Left ventricle myocardium inferior (tissue), 1 donor: Measurements from ENCODE around the gene SLC1A2. TPM values are rescaled to one million over a fixed set of nuclear protein-coding genes. Genes with fewer than 3 reads are reported as not detected.

ENCODE experiments used
- DNase-seq: peaks from one replicate; pipeline ENCODE4 v3.0.0-alpha.2; 2020
- H3K27ac ChIP-seq: fragments of 200-600 bp; replicated peaks from 2 replicates; pipeline ENCODE4 v1.8.0; 2021
- H3K27me3 ChIP-seq: fragments of 200-600 bp; 2 replicates; pipeline ENCODE4 v1.8.0; 2021; ENCODE audit warnings: low read depth
- H3K36me3 ChIP-seq: fragments of 200-600 bp; 2 replicates; pipeline ENCODE4 v1.8.0; 2021
- H3K4me1 ChIP-seq: fragments of 200-600 bp; 2 replicates; pipeline ENCODE4 v1.8.0; 2021
- H3K4me3 ChIP-seq: fragments of 200-600 bp; 2 replicates; pipeline ENCODE4 v1.8.0; 2021; ENCODE audit warnings: mild to moderate bottlenecking, moderate library complexity
- H3K9me3 ChIP-seq: fragments of 200-600 bp; replicated peaks from 2 replicates; pipeline ENCODE4 v1.8.0; 2021
- intact Hi-C: fragments of 100-400 bp; cut with micrococcal nuclease; formaldehyde crosslinking; loops from one replicate; pipeline ENCODE4 v1.11.0; 2022
- total RNA-seq: library from RNA; stranded (reverse); fragmentation: NEBNext Ultra II Directional; extraction: Animal tissue kit (Norgen Biotek cat#: 25700); gene quantifications from one replicate; pipeline ENCODE4 v1.2.1, GENCODE V29; 2021
- TF ChIP-seq, protein P1 (sequence below): fragments of 200-600 bp; IDR thresholded peaks from 2 replicates; pipeline ENCODE4 v1.8.0; 2021; ENCODE audit warnings: antibody characterized with exemption, mild to moderate bottlenecking, borderline replicate concordance
- donor health status: DM: no; HTN: yes; CAD: no; lungs with severe emphysema.

The SLC1A2 gene
- total RNA-seq, 1 donor from 2014 or later: 8.4 TPM

DNA sequence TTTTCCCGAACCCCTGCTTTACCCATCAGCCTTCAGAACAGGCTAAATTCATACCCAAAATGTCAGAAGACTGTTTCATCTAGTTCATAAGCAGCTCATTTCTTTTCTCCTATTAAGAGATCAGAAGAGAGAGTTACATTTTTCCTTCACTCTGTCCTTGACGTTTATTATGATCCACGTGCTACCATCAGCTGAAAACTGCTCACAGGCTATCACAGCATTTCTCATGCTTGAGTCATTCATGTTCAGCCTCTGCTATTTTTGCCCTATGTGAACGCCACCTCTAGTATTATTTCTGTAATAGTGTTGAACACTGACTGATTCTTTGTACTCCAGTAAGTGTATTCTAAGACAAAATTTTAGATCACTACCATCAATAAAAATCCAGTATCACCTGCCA is 51.9 kb downstream of the SLC1A2 start:
- Histone ChIP-seq H3K9me3 (peaks cover 10% of the 10 kb centered on the region), H3K4me3 (no peak overlapping the region), H3K36me3 (no peaks in the 10 kb centered on the region), H3K27ac (peak overlapping the region; percentile 78), H3K27me3 (no peaks in the 10 kb centered on the region), H3K4me1 (peaks cover 43% of the 10 kb centered on the region)
- DNase-seq: no peak
- TF ChIP-seq, protein P1, sequence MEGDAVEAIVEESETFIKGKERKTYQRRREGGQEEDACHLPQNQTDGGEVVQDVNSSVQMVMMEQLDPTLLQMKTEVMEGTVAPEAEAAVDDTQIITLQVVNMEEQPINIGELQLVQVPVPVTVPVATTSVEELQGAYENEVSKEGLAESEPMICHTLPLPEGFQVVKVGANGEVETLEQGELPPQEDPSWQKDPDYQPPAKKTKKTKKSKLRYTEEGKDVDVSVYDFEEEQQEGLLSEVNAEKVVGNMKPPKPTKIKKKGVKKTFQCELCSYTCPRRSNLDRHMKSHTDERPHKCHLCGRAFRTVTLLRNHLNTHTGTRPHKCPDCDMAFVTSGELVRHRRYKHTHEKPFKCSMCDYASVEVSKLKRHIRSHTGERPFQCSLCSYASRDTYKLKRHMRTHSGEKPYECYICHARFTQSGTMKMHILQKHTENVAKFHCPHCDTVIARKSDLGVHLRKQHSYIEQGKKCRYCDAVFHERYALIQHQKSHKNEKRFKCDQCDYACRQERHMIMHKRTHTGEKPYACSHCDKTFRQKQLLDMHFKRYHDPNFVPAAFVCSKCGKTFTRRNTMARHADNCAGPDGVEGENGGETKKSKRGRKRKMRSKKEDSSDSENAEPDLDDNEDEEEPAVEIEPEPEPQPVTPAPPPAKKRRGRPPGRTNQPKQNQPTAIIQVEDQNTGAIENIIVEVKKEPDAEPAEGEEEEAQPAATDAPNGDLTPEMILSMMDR: no peak
- intact Hi-C loops: no loop called here

DNA sequence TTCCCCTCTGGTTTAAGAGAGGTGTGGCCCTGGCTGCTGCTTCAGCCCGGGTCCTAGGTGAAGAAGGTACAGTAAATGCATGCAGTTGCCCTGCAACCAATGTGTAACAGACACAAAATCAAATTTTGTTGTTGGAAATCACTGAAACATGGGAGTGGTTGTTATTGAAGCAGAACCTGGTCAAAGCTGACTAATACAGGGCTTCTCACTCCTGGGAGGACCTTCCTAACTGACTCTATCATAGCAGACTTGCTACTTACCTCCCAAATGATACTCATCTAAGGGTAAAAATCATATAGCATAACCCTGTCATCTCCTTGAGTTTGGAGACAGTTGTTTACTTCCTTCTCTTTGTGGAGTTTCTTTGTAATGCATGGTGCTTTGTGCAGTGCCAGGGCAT is 52.6 kb downstream of the SLC1A2 start:
- H3K9me3 ChIP-seq: peaks cover 10% of the 10 kb centered on the region
- no peaks in the 10 kb centered on the region for H3K36me3 ChIP-seq
- peaks cover 44% of the 10 kb centered on the region for H3K4me1 ChIP-seq
- peak overlapping the region; percentile 78 for H3K27ac ChIP-seq
- H3K27me3 ChIP-seq: no peaks in the 10 kb centered on the region
- H3K4me3 ChIP-seq: no peak overlapping the region
- no peak for DNase-seq
- intact Hi-C loops: no loop called here
- TF ChIP-seq, protein P1: no peak

DNA sequence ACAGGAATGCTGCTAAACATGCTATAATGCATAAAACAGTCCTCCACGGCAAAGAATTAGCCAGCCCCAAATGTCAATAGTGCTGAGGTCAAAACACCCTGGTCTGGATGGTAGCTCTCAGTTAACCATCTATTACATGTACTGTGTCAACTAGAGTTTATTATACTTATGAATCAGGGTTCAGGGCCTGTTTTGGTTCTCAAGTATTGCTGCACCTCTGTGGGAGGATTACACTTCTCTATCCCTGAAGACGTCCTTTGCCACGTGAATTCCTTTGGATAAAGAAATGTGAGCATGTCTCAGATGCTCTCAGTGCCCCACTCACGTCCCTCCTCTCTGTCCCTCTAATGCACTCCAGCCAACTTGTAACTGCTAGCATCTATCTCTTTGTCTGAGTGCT is 53.4 kb downstream of the SLC1A2 start:
- Histone ChIP-seq H3K4me1 (peaks cover 44% of the 10 kb centered on the region), H3K27me3 (no peaks in the 10 kb centered on the region), H3K27ac (peak overlapping the region; percentile 78), H3K36me3 (no peaks in the 10 kb centered on the region), H3K9me3 (peaks cover 10% of the 10 kb centered on the region), H3K4me3 (no peak overlapping the region)
- DNase-seq: no peak
- intact Hi-C loops: no loop called here
- TF ChIP-seq, protein P1: no peak

DNA sequence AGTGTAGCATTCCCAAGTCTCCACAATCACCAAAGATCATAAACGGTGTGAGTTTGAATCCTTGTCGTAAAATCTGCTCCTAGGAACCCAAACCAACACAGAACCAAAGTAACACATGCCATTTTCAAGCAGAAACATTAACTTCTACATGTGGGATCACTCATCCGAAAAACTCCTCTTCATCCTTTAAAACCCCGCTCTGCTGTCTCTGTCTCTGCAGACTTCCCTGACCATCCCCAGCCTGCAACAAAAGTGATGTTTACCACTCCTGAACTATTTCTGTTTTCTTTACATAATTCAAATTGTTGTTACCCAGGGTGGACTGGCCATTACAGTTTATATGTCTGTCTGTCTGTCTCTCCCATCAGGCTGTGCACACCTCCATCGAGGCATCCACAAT is 54.0 kb downstream of the SLC1A2 start:
- Histone ChIP-seq H3K4me1 (peaks cover 45% of the 10 kb centered on the region), H3K4me3 (no peak overlapping the region), H3K9me3 (peaks cover 10% of the 10 kb centered on the region), H3K36me3 (no peaks in the 10 kb centered on the region), H3K27me3 (no peaks in the 10 kb centered on the region), H3K27ac (no peak overlapping the region)
- TF ChIP-seq, protein P1: no peak
- intact Hi-C loops: no loop called here
- no peak for DNase-seq

DNA sequence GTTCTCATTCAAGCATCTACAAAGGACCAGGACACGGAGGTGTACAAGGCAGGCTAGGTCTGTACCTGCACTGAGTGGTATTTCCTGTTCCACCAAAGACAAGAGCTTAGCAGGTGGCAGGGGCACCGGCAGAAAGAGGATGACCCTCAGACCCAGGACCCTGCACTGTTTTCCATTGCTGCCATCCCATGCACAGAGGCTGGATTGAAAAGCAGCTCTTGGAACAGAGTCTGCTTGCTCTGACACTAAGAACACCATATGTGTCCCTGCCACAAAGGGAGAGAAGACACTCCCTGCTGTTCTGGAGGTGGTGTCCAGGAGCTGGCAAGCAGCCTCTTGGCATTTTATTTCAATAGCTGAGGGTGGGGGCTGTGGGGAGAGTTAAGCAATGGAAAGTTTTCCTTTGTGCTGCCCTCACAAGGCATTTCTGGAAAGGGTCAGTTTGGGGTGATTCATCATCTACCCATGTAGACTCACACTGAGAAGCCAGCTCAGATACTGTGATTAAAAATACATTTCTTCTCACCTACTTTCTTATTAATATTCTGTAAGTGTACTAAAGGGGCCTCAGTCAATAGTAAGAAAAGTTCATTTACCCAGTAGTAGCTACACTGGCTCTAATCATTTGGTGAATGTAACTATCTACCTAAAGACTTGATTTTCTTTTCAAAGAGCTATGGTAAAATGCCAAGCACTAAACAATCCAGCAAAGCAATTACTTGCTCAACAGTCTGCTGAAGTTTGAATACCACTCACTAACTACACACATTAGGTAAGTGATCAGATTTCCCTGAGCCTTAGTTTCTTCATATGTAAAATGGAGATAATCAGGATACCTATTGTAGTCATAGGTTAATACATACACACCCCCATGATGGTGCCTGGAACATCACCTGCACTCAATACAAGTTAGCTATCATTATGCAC is 55.2 kb downstream of the SLC1A2 start:
- H3K4me3 ChIP-seq: no peak overlapping the region
- H3K9me3 ChIP-seq: peaks cover 10% of the 10 kb centered on the region
- TF ChIP-seq, protein P1: no peak
- H3K4me1 ChIP-seq: peaks cover 58% of the 10 kb centered on the region
- DNase-seq: peak; percentile 41
- intact Hi-C loops: no loop called here
- H3K36me3 ChIP-seq: no peaks in the 10 kb centered on the region
- H3K27me3 ChIP-seq: no peaks in the 10 kb centered on the region
- peak overlapping the region; percentile 68 for H3K27ac ChIP-seq
